GM19025 (cell line): ENCODE data around the gene MTLN.
"Not testable (repeated sequence)": the region's sequence is repeated elsewhere in the genome, so short reads cannot be mapped to it uniquely, and the experiment has no call there.

Experiments
- ATAC-seq: cut with Tn5 transposase; IDR thresholded peaks from one replicate; pipeline ENCODE4 v1.9.1; 2021; ENCODE audit warnings: mild to moderate bottlenecking, low read depth, moderate library complexity; ENCODE audit not compliant: unreplicated experiment

Gene MTLN

GRCh38 chr2:110211938-110212858 lies at the start of gene MTLN:
TSS of gene MTLN (minus strand) at chr2:110212547. CDS start at chr2:110212525, 22 bp downstream.
- ATAC-seq, result peak; percentile 92

GRCh38 chr2:110261910-110262309 lies 49.6 kb upstream of the MTLN start:
- ATAC-seq, result not testable (repeated sequence)

- ATAC-seq, result not testable (repeated sequence)
Measured at GRCh38 chr2:110248081-110248795, 35.9 kb upstream of the MTLN start.

GRCh38 chr2:110245488-110246435 lies 33.4 kb upstream of the MTLN start:
- ATAC-seq, result not testable (repeated sequence)

- not testable (repeated sequence) for ATAC-seq
Measured at GRCh38 chr2:110243283-110243682, 30.9 kb upstream of the MTLN start.

GRCh38 chr2:110234514-110234913 lies 22.2 kb upstream of the MTLN start:
- not testable (repeated sequence) for ATAC-seq

GRCh38 chr2:110229886-110230285 lies 17.5 kb upstream of the MTLN start:
- ATAC-seq, result not testable (repeated sequence)

- not testable (repeated sequence) for ATAC-seq
Measured at GRCh38 chr2:110222626-110223025, 10.3 kb upstream of the MTLN start.

- no peak for ATAC-seq
Measured at GRCh38 chr2:110221938-110222337, 9.6 kb upstream of the MTLN start.

- no peak for ATAC-seq
Measured at GRCh38 chr2:110220190-110220564, 7.8 kb upstream of the MTLN start.

GRCh38 chr2:110219496-110220189 lies 7.3 kb upstream of the MTLN start:
- no peak for ATAC-seq

GRCh38 chr2:110218889-110219288 lies 6.5 kb upstream of the MTLN start:
- not testable (repeated sequence) for ATAC-seq

GRCh38 chr2:110216803-110217202 lies 4.5 kb upstream of the MTLN start:
- no peak for ATAC-seq

- no peak for ATAC-seq
Measured at GRCh38 chr2:110216199-110216598, 3.9 kb upstream of the MTLN start.

GRCh38 chr2:110215566-110216158 lies 3.3 kb upstream of the MTLN start:
- ATAC-seq, result no peak

- no peak for ATAC-seq
Measured at GRCh38 chr2:110215091-110215490, 2.7 kb upstream of the MTLN start.

GRCh38 chr2:110213522-110213921 lies 1.2 kb upstream of the MTLN start:
- ATAC-seq, result not testable (repeated sequence)

GRCh38 chr2:110205660-110206455 lies 6.5 kb downstream of the MTLN start:
- no peak for ATAC-seq
